HG02642 (cell line): ENCODE measurements around the gene IPO5.
"Not testable (repeated sequence)": the region's sequence is repeated elsewhere in the genome, so short reads cannot be mapped to it uniquely, and the experiment has no call there.

ENCODE experiments used
- ATAC-seq: cut with Tn5 transposase; IDR thresholded peaks from one replicate; pipeline ENCODE4 v1.9.1; 2021; ENCODE audit warnings: mild to moderate bottlenecking; ENCODE audit not compliant: unreplicated experiment, poor library complexity

Gene IPO5

GRCh38 chr13:98004997-98005396 is 51.5 kb downstream of the IPO5 start:
- ATAC-seq: not testable (repeated sequence)

DNA sequence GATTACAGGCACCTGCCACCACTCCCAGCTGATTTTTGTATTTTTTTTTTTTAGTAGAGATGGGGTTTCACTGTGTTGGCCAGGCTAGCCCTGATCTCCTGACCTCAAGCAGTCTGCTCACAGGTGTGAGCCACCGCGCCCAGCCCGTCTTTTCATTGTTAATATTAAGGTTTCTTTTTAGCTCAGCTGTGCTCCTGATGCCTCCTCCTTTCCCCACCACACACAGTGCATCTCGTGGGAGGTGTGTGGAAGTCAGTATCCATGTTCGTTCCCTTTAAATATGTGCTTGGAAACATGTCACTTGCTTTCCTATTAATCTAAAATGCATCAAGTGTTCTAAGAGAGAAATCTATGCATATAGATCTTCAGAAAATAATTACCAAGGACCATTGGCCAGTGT is 53.5 kb downstream of the IPO5 start:
- ATAC-seq: no peak

- ATAC-seq: no peak
Observed at GRCh38 chr13:98013241-98013640, 59.8 kb downstream of the IPO5 start.

DNA sequence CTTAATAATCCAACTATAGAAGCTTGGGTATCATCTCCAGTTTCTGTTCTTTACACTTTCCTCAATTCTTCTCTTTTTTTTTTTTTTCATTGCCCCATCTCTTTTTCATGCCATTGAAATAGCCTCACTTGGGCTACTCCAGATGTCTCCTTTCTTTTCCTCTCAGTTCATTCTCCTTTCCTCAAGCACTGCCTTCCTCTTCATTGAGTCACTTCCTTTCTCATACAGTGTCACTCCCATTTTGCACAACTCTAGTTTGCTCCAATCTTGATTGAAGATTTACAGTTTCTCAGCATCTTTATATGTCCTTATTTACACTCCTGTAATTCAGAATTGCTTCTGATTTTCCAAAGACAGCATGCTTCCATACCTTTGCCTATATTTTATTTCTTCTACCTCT is 61.3 kb downstream of the IPO5 start:
- ATAC-seq: no peak

DNA sequence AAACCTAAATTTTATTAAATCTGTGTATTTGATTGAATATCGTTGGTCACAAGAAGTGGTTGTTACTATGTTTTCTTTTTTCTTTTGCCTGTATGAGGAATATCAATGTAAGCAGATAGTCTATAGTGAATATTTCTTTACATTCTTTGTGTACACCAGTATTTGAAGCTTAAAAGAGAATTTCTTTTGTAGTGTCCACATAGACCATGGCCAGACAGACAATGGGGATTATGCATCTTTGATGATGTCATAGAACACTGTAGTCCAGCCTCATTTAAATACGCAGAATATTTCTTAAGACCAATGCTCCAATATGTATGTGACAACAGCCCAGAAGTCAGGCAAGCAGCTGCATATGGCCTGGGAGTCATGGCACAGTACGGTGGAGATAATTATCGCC is 64.8 kb downstream of the IPO5 start:
- no peak for ATAC-seq

DNA sequence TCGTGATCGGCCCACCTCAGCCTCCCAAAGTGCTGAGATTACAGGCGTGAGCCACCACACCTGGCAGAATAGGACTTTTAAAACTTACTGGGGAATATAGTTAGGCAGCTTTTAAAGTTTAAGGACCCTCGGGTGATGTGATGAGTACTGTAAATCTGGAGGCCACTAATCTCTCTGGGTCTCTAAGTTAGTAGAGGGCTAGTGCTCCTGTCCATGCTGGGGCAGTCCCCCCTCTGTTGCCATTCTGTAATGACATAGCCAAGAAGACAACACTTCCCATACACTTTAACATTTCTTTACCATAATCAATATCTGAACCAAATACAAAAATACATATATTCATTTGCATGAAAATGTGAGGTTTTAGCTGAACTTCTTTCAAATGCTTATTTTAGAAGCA is 65.7 kb downstream of the IPO5 start:
- no peak for ATAC-seq

- ATAC-seq: no peak
Observed at GRCh38 chr13:98020271-98020670, 66.8 kb downstream of the IPO5 start.

- ATAC-seq: no peak
Observed at GRCh38 chr13:98022210-98022609, 68.7 kb downstream of the IPO5 start.

GRCh38 chr13:98025480-98026025 is 72.1 kb downstream of the IPO5 start:
- no peak for ATAC-seq

DNA sequence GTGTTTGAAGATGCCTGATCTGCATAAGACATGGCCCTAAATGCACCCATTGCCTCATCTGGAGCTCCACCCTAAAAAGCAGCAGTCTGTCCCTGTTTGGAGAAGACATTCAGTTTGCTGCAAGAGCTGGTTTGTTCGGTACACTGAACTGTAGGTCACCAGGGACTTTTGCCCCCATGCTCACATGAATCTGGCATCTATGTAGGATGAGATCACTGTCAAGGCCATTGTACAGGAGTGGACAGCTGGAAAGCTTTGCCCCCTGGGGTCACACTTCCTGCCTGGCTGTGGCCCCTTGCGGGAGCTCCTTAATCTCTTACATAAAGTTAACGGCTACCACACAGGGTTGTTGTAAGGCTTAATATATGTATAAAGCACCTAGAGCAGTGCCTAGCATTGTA is 73.0 kb downstream of the IPO5 start:
- ATAC-seq: no peak

- ATAC-seq: no peak
Observed at GRCh38 chr13:98032168-98032567, 78.7 kb downstream of the IPO5 start.

GRCh38 chr13:98033277-98034247 is 80.1 kb downstream of the IPO5 start:
- no peak for ATAC-seq

DNA sequence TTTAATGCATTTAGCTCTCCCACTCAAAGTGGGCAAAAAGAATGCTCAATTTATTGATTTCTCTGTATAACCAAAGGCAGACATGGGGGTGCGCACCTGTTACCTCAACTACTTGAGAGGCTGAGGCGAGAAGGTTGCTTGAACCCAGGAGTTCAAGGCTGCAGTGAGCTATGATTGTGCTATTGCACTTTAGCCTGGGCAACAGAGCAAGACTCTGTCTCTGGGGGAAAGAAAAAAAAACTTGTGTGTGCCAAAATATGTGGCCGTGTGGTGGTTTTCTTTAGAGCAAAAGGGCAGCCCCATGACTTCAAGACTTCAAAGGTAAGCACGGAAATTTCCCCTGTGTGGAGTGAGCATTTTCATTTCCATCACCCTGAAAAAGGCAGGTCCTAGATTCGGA is 81.9 kb downstream of the IPO5 start:
- no peak for ATAC-seq

DNA sequence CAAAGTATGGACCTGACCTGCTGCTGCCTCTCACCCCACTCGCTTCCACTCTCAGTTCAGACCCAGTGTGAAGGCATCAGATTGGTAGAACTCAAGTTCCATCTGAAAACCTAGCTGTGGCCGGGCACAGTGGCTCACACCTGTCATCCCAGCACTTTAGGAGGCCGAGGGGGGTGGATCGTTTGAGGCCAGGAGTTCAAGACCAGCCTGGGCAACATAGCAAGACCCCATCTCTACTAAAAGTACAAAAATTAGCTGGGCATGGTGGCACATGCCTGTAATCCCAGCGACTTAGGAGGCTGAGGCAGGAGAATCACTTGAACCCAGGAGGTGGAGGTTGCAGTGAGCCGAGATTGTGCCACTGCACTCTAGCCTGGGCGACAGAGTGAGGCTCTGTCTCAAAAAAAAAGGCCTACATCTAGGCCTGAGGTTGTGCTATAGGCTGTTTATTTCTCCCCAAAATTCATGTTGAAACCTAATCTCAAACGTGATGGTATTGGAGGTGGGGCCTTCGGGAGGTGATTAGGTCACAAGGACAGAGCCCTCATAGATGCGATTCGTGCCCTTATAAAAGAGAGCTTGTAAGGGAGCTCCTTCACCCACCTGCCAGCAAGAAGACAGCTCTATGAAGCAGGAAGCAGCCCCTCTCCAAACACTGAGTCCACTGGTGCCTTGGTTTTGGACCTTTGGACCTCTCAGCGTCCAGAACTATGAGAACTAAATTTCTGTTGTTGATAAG is 83.3 kb downstream of the IPO5 start:
- not testable (repeated sequence) for ATAC-seq

DNA sequence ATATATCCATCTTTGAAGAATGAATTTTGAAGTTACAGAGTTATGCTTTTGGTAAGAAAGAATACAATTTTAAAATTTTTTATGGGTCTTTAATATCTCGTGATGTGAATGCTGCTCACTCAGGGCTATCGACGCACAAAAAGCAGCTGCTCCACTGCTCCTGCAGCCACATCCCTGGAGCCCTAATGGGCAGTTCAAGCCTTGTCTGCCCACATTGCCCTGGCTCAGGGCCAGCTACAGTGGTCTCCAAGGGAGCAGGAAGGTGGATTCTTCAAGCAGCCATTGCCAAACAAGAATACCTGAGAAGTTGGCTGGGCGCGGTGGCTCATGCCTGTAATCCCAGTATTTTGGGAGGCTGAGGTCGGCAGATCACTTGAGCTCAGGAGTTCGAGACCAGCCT is 85.8 kb downstream of the IPO5 start:
- ATAC-seq: no peak

- ATAC-seq: no peak
Observed at GRCh38 chr13:98039964-98040363, 86.5 kb downstream of the IPO5 start.

DNA sequence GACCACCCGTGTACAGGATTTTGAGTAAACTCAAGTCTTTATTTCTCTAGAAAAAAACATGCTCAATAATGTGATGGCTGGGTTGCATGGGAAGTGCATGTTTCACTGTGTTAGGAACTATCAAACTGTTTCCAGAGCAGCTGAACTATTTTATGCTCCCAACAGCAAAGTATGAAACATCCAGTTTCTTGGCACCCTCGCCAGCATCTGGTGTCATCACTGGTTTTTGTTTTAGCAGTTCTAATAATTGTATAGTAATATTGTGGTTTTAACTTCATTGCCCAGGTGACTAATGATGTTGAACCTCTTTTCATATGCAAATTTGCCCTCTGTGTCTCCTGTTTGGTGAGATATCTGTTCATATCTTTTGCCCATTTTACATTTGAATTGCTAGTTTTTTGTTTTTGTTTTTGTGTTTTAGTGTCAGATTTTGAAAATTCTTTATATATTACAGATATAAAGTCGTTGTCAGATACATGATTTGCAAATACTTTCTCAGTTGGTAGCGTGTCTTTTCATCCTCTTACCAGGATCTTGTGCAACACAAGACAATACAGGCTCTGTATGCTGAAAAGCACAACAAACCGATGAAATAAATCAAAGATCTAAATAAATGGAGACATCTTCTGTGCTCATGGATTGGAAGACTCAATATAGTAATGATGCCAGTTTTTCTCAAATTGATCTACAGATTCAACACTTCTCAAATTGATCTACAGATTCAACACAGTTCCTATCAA is 87.8 kb downstream of the IPO5 start:
- no peak for ATAC-seq

DNA sequence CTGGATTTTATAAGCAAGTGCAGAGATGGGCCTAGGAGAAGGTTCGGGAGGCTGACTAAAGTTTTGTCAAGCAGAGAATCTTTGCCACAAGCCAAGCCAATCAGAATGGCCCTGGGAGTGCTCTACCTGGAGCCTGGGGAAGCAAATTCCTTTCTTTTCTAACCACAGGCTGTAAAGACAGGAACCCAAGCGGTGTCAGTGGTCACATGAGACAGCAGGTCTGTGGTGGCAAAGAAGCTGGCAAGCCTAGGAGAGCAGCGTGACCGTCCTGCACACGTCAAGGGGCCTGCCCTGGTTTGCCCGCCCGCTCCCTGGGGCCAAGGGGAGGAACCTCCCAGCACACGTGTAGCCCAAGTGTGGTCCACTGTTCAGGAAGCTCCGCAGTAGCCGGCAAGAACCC is 90.8 kb downstream of the IPO5 start:
- ATAC-seq: no peak

DNA sequence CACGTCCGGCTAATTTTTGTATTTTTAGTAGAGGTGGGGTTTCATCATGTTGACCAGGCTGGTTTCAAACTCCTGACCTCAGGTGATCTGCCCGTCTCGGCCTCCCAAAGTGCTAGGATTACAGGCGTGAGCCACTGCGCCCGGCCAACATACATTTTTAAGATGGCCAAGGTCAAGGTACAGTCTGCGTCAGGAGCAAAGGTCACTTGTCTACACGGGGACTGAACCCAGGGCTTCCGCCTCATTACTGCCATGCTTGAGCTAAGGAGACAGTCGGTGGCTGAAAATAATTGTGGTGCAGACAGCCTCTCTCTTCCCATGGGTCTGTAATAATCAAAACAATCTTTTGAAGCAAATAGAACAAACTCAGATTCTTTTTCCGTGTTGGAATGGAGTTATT is 94.3 kb downstream of the IPO5 start:
- not testable (repeated sequence) for ATAC-seq

DNA sequence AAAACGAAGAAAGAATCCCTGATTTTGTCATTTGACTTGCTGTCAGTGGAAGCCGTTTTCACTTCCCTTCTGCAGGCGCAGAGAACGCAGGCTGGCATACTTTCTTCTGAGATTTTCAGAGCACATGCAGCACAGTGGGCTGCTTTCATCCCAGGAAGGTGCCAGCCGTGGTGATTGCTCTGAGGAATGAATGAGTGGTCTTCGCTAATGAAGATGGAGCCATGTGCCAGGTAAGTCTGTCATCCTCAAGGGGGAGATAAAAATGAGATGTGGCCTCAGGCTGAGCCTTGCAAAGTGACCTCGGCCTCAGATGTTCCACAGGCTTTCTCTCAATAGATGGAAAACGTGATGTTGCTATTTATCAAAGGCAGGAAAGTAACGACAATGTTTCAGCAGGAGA is 94.8 kb downstream of the IPO5 start:
- no peak for ATAC-seq
